ENCODE results near the gene THAP11.

Gene THAP11

DNA sequence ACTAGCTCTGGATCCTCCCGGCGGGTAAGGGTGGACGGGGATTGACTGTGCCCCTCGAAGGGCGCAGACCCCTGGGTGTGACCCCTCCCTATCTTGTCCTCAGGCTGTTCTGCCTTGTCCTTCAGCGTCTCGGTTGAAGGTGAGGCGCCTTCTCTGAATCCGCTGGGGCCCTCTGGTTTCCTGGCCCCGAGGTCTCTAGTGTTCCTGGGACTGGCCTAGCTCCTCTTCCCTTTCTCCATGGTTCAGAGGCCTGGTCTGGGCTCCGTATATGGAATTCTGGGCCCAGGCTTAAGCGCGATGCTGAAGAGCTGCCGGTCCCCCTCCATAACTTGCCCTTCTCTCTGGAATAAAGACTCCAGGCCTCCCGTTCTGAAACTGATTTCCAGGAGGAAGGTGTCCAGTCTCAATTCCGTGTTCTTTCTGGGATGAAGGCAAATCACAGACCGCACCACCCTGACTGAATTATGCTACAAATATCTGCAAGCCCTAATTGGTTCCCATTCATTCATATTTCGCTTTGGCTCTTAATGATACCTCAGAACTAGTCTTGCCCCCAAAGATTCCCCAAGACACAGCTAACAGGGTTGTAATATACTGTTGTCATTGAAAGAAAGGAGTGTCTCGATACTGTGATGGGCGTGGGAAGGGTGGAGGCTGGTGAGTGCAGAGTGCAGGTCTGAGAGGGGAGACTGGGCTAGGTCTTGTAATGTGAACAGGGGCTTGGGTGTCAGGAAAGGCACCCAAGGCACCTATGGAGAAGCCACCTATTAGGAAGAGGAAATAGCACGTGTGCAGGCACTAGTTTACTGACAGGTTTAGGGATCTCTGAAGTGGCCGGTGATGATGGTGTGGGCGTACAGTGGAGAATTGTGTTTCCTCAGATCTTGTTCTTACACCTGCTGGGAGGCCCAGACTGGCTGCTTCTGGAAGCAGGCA is 31.6 kb downstream of the THAP11 start:
- 24 to 27% methylated on average over 19 to 22 of the region's 23 CpGs for WGBS, 2 experiments (ENCODE audit: insufficient coverage in 2 of 2)
- H3K4me3 ChIP-seq (ENCODE audit: extremely low read depth, insufficient read depth, low read length, poor library complexity, severe bottlenecking) = peak overlapping the region; percentile 79
- peaks cover 7% of the 10 kb centered on the region for H3K4me1 ChIP-seq (ENCODE audit: control insufficient read depth, insufficient read depth, low read length, poor library complexity, severe bottlenecking)
- peaks cover 74% of the 10 kb centered on the region for H3K36me3 ChIP-seq (ENCODE audit: control insufficient read depth, insufficient read depth, low read length)
- peak overlapping the region; percentile 64 for H3K27ac ChIP-seq (ENCODE audit: low read depth, low read length, severe bottlenecking)
- no peaks in the 10 kb centered on the region for H3K9me3 ChIP-seq (ENCODE audit: control insufficient read depth, low read length)

DNA sequence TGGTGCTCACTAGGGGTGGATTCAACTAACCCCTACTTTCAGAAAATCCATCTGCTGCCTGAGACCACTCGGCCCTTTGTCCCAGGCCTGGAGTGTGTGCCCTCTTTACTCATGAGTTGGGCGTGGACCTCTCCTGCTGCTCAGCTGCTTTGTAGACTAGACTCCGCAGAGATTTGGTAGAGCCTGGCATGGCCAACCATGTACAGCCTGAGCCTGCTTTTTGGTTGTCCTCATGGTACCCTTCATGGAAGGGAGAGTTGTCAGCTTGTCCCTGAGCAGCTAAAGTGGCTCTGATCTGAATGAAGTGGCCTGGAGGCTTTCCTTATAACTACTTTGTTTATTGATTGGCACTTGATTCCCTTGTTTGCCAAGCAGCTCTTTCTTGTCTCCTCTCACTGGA is 32.3 kb downstream of the THAP11 start:
- Histone ChIP-seq H3K4me3 (ENCODE audit: extremely low read depth, insufficient read depth, low read length, poor library complexity, severe bottlenecking) (peak overlapping the region; percentile 79), H3K9me3 (ENCODE audit: control insufficient read depth, low read length) (no peaks in the 10 kb centered on the region), H3K4me1 (ENCODE audit: control insufficient read depth, insufficient read depth, low read length, poor library complexity, severe bottlenecking) (peaks cover 7% of the 10 kb centered on the region), H3K27ac (ENCODE audit: low read depth, low read length, severe bottlenecking) (no peak overlapping the region), H3K36me3 (ENCODE audit: control insufficient read depth, insufficient read depth, low read length) (peaks cover 74% of the 10 kb centered on the region)
- WGBS, 2 experiments (ENCODE audit: insufficient coverage in 2 of 2) = 96 to 100% methylated on average over 3 of the region's 3 CpGs

- 99 to 100% methylated on average over 8 to 11 of the region's 11 CpGs for whole genome bisulfite sequencing, 2 experiments (ENCODE audit: insufficient coverage in 2 of 2)
Measured at GRCh38 chr16:67877064-67877463, 34.9 kb downstream of the THAP11 start.

GRCh38 chr16:67878232-67878631 is 36.1 kb downstream of the THAP11 start:
- H3K9me3 ChIP-seq (ENCODE audit: control insufficient read depth, low read length) = no peaks in the 10 kb centered on the region
- H3K4me3 ChIP-seq (ENCODE audit: extremely low read depth, insufficient read depth, low read length, poor library complexity, severe bottlenecking) = no peak overlapping the region
- no peak overlapping the region for H3K27ac ChIP-seq (ENCODE audit: low read depth, low read length, severe bottlenecking)
- peaks cover 79% of the 10 kb centered on the region for H3K36me3 ChIP-seq (ENCODE audit: control insufficient read depth, insufficient read depth, low read length)
- WGBS, 2 experiments (ENCODE audit: insufficient coverage in 2 of 2) = 93 to 98% methylated on average over 2 to 4 of the region's 6 CpGs
- H3K4me1 ChIP-seq (ENCODE audit: control insufficient read depth, insufficient read depth, low read length, poor library complexity, severe bottlenecking) = peaks cover 7% of the 10 kb centered on the region

More at GRCh38 chr16:67877064-67877463, 34.9 kb downstream of the THAP11 start:
- Histone ChIP-seq H3K36me3 (ENCODE audit: control insufficient read depth, insufficient read depth, low read length) (peaks cover 73% of the 10 kb centered on the region), H3K4me3 (ENCODE audit: extremely low read depth, insufficient read depth, low read length, poor library complexity, severe bottlenecking) (no peak overlapping the region), H3K4me1 (ENCODE audit: control insufficient read depth, insufficient read depth, low read length, poor library complexity, severe bottlenecking) (peaks cover 7% of the 10 kb centered on the region), H3K27ac (ENCODE audit: low read depth, low read length, severe bottlenecking) (no peak overlapping the region), H3K9me3 (ENCODE audit: control insufficient read depth, low read length) (no peaks in the 10 kb centered on the region)

DNA sequence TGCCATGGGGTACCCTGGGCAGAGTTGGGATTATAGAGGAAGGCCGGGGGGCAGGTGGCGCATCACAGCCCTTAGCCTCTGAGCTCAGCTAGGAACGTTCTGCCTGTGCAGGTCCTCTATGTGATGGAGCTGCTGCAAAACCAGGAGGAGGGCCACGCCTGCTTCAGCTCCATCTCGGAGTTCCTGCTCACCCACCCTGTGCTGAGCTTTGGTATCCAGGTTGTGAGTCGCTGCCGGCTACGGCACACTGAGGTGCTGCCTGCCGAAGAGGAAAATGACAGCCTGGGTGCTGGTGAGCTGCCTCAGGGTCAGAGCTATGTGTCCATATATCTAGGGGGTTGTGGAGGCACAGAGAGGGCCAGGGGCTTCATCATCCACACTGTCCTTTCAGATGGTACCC is 36.7 kb downstream of the THAP11 start:
- Histone ChIP-seq H3K9me3 (ENCODE audit: control insufficient read depth, low read length) (no peaks in the 10 kb centered on the region), H3K27ac (ENCODE audit: low read depth, low read length, severe bottlenecking) (no peak overlapping the region), H3K36me3 (ENCODE audit: control insufficient read depth, insufficient read depth, low read length) (peaks cover 84% of the 10 kb centered on the region), H3K4me3 (ENCODE audit: extremely low read depth, insufficient read depth, low read length, poor library complexity, severe bottlenecking) (no peak overlapping the region), H3K4me1 (ENCODE audit: control insufficient read depth, insufficient read depth, low read length, poor library complexity, severe bottlenecking) (peaks cover 5% of the 10 kb centered on the region)
- WGBS, 2 experiments (ENCODE audit: insufficient coverage in 2 of 2) = 93 to 96% methylated on average over 9 of the region's 9 CpGs

DNA sequence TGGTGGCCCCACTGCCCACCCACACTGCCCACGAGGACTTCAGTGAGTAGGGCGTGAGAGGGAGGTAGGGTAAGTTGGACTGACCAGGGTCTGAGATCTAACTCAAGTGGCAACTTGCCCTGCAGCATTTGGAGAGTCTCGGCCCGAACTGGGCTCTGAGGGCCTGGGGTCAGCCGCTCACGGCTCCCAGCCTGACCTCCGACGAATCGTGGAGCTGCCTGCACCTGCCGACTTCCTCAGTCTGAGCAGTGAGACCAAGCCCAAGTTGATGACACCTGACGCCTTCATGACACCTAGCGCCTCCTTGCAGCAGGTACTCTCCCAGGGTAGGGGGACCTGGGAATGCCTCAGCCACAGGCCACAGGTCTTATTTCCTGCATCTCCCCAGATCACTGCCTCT is 37.3 kb downstream of the THAP11 start:
- Histone ChIP-seq H3K36me3 (ENCODE audit: control insufficient read depth, insufficient read depth, low read length) (peaks cover 90% of the 10 kb centered on the region), H3K4me3 (ENCODE audit: extremely low read depth, insufficient read depth, low read length, poor library complexity, severe bottlenecking) (no peak overlapping the region), H3K9me3 (ENCODE audit: control insufficient read depth, low read length) (no peaks in the 10 kb centered on the region), H3K27ac (ENCODE audit: low read depth, low read length, severe bottlenecking) (no peak overlapping the region), H3K4me1 (ENCODE audit: control insufficient read depth, insufficient read depth, low read length, poor library complexity, severe bottlenecking) (peaks cover 1% of the 10 kb centered on the region)
- 96 to 97% methylated on average over 10 of the region's 12 CpGs for WGBS, 2 experiments (ENCODE audit: insufficient coverage in 2 of 2)

DNA sequence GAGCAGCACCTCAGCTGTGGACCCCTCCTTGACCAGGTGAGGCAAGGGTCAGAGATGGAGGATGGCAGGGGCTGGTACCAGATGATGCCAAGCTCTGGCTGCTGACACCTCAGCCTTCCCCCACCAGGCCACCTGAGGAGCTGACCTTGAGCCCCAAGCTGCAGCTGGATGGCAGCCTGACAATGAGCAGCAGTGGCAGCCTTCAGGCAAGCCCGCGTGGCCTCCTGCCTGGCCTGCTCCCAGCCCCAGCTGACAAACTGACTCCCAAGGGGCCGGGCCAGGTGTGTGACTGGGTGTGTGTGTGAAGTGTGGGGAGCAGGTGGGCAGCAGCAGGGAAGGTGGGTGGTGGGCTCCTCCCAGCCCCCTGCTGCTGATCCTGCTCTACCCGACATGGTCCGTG is 37.8 kb downstream of the THAP11 start:
- Histone ChIP-seq H3K9me3 (ENCODE audit: control insufficient read depth, low read length) (no peaks in the 10 kb centered on the region), H3K27ac (ENCODE audit: low read depth, low read length, severe bottlenecking) (no peak overlapping the region), H3K4me1 (ENCODE audit: control insufficient read depth, insufficient read depth, low read length, poor library complexity, severe bottlenecking) (peaks cover 6% of the 10 kb centered on the region), H3K4me3 (ENCODE audit: extremely low read depth, insufficient read depth, low read length, poor library complexity, severe bottlenecking) (no peak overlapping the region), H3K36me3 (ENCODE audit: control insufficient read depth, insufficient read depth, low read length) (peaks cover 91% of the 10 kb centered on the region)
- 90 to 100% methylated on average over 3 to 4 of the region's 5 CpGs for WGBS, 2 experiments (ENCODE audit: insufficient coverage in 2 of 2)

DNA sequence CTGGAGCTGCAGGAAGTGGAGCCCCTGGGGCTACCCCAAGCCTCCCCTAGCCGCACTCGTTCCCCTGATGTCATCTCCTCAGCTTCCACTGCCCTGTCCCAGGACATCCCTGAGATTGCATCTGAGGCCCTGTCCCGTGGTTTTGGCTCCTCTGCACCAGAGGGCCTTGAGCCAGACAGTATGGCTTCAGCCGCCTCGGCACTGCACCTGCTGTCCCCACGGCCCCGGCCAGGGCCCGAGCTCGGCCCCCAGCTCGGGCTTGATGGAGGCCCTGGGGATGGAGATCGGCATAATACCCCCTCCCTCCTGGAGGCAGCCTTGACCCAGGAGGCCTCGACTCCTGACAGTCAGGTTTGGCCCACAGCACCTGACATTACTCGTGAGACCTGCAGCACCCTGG is 38.5 kb downstream of the THAP11 start:
- no peaks in the 10 kb centered on the region for H3K9me3 ChIP-seq (ENCODE audit: control insufficient read depth, low read length)
- 95 to 96% methylated on average over 9 to 13 of the region's 13 CpGs for WGBS, 2 experiments (ENCODE audit: insufficient coverage in 2 of 2)
- peaks cover 91% of the 10 kb centered on the region for H3K36me3 ChIP-seq (ENCODE audit: control insufficient read depth, insufficient read depth, low read length)
- peaks cover 9% of the 10 kb centered on the region for H3K4me1 ChIP-seq (ENCODE audit: control insufficient read depth, insufficient read depth, low read length, poor library complexity, severe bottlenecking)
- no peak overlapping the region for H3K27ac ChIP-seq (ENCODE audit: low read depth, low read length, severe bottlenecking)
- no peak overlapping the region for H3K4me3 ChIP-seq (ENCODE audit: extremely low read depth, insufficient read depth, low read length, poor library complexity, severe bottlenecking)

- H3K9me3 ChIP-seq (ENCODE audit: control insufficient read depth, low read length) = no peaks in the 10 kb centered on the region
- H3K4me1 ChIP-seq (ENCODE audit: control insufficient read depth, insufficient read depth, low read length, poor library complexity, severe bottlenecking) = peaks cover 9% of the 10 kb centered on the region
- H3K36me3 ChIP-seq (ENCODE audit: control insufficient read depth, insufficient read depth, low read length) = peaks cover 91% of the 10 kb centered on the region
- no peak overlapping the region for H3K4me3 ChIP-seq (ENCODE audit: extremely low read depth, insufficient read depth, low read length, poor library complexity, severe bottlenecking)
- 94 to 96% methylated on average over 21 of the region's 21 CpGs for WGBS, 2 experiments (ENCODE audit: insufficient coverage in 2 of 2)
- no peak overlapping the region for H3K27ac ChIP-seq (ENCODE audit: low read depth, low read length, severe bottlenecking)
Measured at GRCh38 chr16:67881621-67882161, 39.6 kb downstream of the THAP11 start.

DNA sequence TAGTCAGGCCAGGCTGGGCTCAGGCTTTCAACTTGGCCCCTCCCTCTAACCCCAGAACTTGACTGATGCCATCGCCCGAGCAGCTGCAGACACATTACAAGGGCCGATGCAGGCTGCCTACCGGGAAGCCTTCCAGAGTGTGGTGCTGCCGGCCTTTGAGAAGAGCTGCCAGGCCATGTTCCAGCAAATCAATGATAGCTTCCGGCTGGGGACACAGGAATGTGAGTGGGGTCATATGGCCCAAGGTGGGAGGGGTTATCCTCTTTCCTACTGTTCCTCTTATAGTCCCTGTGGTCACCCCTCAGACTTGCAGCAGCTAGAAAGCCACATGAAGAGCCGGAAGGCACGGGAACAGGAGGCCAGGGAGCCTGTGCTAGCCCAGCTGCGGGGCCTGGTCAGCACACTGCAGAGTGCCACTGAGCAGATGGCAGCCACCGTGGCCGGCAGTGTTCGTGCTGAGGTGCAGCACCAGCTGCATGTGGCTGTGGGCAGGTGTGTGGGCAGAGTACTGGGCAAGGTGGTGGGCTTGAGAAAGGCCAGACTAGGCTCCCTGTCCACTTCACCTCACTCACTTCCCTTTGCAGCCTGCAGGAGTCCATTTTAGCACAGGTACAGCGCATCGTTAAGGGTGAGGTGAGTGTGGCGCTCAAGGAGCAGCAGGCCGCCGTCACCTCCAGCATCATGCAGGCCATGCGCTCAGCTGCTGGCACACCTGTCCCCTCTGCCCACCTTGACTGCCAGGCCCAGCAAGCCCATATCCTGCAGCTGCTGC is 40.4 kb downstream of the THAP11 start:
- no peak overlapping the region for H3K27ac ChIP-seq (ENCODE audit: low read depth, low read length, severe bottlenecking)
- 93 to 95% methylated on average over 11 to 14 of the region's 18 CpGs for WGBS, 2 experiments (ENCODE audit: insufficient coverage in 2 of 2)
- no peaks in the 10 kb centered on the region for H3K9me3 ChIP-seq (ENCODE audit: control insufficient read depth, low read length)
- H3K36me3 ChIP-seq (ENCODE audit: control insufficient read depth, insufficient read depth, low read length) = peaks cover 85% of the 10 kb centered on the region
- H3K4me3 ChIP-seq (ENCODE audit: extremely low read depth, insufficient read depth, low read length, poor library complexity, severe bottlenecking) = no peak overlapping the region
- H3K4me1 ChIP-seq (ENCODE audit: control insufficient read depth, insufficient read depth, low read length, poor library complexity, severe bottlenecking) = peaks cover 9% of the 10 kb centered on the region
